Activated CD4-positive, alpha-beta T cell treated with anti-CD3 and anti-CD28 coated beads for 48 hours (primary cell): Measurements from ENCODE around the gene CEP295NL.
"Not testable (repeated sequence)": the region's sequence is repeated elsewhere in the genome, so short reads cannot be mapped to it uniquely, and the experiment has no call there.

Experiments
- DNase-seq: peaks from one replicate; pipeline ENCODE4 v3.0.0-alpha.2; 2020

The CEP295NL gene

GRCh38 chr17:78905116-78905515 is 2.1 kb upstream of the CEP295NL start:
- no peak for DNase-seq

GRCh38 chr17:78904371-78904770 is 1.4 kb upstream of the CEP295NL start:
- no peak for DNase-seq

GRCh38 chr17:78902231-78902630 is 770 bp downstream of the CEP295NL start:
- not testable (repeated sequence) for DNase-seq

- DNase-seq: no peak
Measured at GRCh38 chr17:78901806-78902205, 1.2 kb downstream of the CEP295NL start.

GRCh38 chr17:78900816-78901215 is 2.2 kb downstream of the CEP295NL start:
- DNase-seq: no peak

- no peak for DNase-seq
Measured at GRCh38 chr17:78899361-78900260, 3.4 kb downstream of the CEP295NL start.

GRCh38 chr17:78898947-78899346 is 4.1 kb downstream of the CEP295NL start:
- DNase-seq: no peak

- DNase-seq: no peak
Measured at GRCh38 chr17:78898075-78898836, 4.7 kb downstream of the CEP295NL start.

- no peak for DNase-seq
Measured at GRCh38 chr17:78897664-78898047, 5.3 kb downstream of the CEP295NL start.

GRCh38 chr17:78896834-78897663 is 6.0 kb downstream of the CEP295NL start:
- no peak for DNase-seq

GRCh38 chr17:78896091-78896833 is 6.7 kb downstream of the CEP295NL start:
- DNase-seq: no peak

- no peak for DNase-seq
Measured at GRCh38 chr17:78895322-78895721, 7.7 kb downstream of the CEP295NL start.

GRCh38 chr17:78893684-78894083 is 9.3 kb downstream of the CEP295NL start:
- no peak for DNase-seq

GRCh38 chr17:78892936-78893379 is 10.0 kb downstream of the CEP295NL start:
- no peak for DNase-seq

- no peak for DNase-seq
Measured at GRCh38 chr17:78892520-78892919, 10.5 kb downstream of the CEP295NL start.

GRCh38 chr17:78892062-78892456 is 10.9 kb downstream of the CEP295NL start:
- no peak for DNase-seq

GRCh38 chr17:78891406-78892061 is 11.5 kb downstream of the CEP295NL start:
- no peak for DNase-seq

GRCh38 chr17:78890498-78890897 is 12.5 kb downstream of the CEP295NL start:
- DNase-seq: peak; percentile 64

GRCh38 chr17:78890096-78890495 is 12.9 kb downstream of the CEP295NL start:
- DNase-seq: not testable (repeated sequence)

GRCh38 chr17:78889531-78889930 is 13.5 kb downstream of the CEP295NL start:
- peak; percentile 29 for DNase-seq

- no peak for DNase-seq
Measured at GRCh38 chr17:78888941-78889518, 14.0 kb downstream of the CEP295NL start.
